G401 (cell line): ENCODE data around the gene ARHGEF6. TPM values are rescaled to one million over a fixed set of nuclear protein-coding genes. Genes with fewer than 3 reads are reported as not detected.
"Not testable (repeated sequence)": the region's sequence is repeated elsewhere in the genome, so short reads cannot be mapped to it uniquely, and the experiment has no call there.

ENCODE experiments used
- DNase-seq: peaks from one replicate; pipeline ENCODE4 v3.0.0-alpha.2; 2015; ENCODE audit warnings: low spot score
- in situ Hi-C: cut with HindIII; loops from 2 replicates; pipeline ENCODE4 v1.10.0; 2016; ENCODE audit warnings: low sequenced_read_pairs, mixed read lengths
- total RNA-seq: library from RNA; depleted of rRNA; stranded (reverse); fragments of >200 nt; shearing (Covaris generic); gene quantifications from 2 replicates; pipeline ENCODE4 v1.2.3, GENCODE V29; 2014

The ARHGEF6 gene
- total RNA-seq, 1 experiment from 2014 or later, result 0.10 TPM

DNA sequence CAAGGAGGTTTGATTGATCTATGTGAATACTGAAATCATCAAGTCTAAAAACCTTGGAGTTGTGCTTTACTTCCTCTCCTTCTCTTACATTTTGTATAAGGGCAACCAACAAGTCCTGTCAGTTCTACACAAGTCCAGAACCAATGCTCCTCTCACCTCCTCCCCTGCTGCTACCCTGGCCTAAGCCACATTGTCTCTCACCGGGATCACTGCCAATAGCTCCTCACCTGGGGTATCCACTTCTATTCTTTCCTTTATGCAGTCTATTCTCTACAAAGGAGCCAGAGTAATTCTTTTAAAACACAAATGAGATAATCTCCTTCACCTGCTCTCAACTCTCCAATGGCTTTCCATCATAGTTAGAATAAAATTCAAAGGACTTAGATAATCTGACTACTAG, 13.3 kb upstream of the ARHGEF6 start:
- in situ Hi-C loops, result no loop called here
- no peak for DNase-seq

DNA sequence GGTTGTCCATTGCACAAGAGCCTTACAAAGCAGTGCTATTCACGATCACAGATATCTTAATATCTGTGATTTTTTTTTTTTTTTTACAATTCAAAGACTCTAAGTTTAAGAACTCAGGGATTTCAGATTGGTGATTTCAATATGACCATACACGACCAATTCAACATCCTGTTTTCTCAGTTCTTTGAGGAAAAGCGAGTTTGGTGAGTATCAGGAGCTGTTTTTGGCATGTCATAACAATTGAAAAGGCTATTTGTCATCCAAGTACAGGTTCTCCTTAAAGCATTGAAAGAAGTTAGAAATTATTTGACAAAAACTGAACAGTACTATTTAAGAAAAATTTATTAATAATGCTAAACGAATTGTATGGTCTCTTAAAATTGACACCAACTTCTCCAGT, 9.1 kb upstream of the ARHGEF6 start:
- in situ Hi-C loops, result no loop called here
- DNase-seq, result no peak

DNA sequence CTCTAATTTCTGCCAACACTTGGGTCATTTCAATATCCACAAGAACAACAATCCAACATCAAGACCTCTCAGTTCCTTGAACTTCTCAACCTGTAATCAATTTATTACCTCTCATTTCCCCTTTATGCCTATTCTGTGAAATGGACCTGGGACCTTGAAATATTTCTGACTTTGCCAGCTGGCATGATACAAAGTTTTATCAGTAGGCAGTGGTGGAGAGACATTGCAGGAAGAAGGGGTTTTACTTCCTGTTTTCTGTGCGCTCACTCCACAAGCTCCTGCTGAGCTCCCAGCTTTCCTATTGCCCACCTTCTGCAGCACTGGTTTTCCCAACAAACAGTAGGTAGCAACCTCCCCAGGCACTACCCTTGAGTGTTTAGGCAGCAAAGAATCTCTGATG, 3.5 kb upstream of the ARHGEF6 start:
- no peak for DNase-seq
- in situ Hi-C loops, result no loop called here

DNA sequence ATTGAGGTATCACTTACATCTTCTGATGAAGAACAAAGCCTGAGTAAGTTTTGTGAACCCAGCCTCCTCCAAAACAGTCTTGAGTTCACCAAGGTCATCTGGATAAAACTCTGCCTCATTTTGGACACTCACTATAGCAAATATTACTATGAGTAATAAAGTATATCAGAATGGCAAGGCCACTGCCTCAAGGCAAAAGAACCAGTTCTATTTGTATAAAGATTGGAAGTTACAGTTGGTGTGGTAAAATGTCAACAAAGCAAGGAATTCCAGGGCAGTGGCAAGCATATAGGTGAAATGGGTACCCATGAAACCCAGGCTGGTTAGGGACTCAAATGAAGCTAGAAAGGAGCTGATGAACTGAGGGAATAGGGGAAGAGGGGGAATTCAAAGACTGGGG, 2.4 kb upstream of the ARHGEF6 start:
- no peak for DNase-seq
- in situ Hi-C loops, result no loop called here

DNA sequence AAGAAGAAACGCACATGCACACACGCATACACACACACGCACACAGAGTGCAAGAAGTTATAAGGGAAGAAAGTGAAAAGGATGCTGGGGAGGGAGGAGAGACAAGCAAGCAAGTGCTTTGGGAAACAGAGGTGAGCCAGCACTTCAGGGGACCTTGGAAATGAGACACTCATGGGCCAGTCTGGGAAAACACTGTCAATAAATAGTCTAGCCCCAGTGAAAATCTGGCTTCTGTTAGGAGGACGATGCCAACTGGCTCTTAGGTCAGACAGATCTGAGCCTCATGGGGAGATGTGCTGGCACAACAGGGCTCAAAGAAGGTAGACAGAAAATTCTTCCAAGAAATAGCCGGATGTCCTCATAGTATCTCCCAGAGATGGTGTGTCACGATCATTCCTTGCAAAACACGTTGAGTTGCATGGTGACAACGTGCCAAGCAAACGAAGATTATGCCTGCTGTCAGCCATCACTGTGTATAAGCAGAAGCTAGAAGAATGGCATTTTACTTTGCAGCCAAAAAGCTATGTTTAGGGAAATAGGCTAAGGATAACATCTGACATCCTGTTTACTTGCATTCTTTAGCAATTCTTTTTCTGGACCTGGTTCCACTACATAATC, 557 bp upstream of the ARHGEF6 start:
- in situ Hi-C loops, result no loop called here
- DNase-seq, result peak; percentile 62

DNA sequence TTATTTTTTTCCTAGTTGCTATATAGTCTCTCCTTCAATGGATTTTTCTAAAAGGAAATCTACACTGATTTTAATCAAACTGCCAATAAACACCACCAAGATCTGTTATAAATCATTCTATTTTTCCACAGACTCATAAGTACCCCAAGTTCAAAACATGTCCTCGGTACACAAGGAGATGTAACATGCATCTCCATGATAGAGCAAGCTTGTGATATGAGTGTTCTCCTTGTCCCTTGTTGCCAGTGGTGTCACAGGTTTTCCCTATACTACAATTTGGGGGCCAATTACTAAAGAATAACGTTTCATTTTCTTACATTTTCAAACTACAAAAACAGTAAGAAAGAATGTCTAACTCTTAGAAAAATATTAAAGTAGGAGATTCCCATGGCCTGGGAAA, 491 bp downstream of the ARHGEF6 start:
- DNase-seq, result no peak
- in situ Hi-C loops, result no loop called here

DNA sequence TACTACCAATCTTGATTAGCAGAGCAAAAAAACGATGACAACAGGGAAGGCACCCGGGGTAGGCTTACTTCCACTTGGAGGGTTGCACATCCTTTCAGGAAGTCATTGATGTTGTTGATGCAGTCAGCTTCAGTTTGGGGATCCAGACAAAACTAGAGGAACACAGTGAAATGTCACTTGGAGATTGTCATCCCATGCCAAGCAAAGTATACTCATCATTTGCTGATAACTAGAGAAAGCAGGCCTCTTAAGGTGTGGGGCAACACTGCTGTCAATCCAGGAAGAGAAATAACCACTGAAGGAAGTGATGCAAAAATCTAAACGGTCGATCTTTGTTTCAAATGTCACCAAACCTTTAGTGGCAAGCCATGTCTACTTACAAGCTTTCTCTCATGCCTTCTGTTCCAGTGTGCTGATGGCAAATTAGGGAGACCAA, 1.4 kb downstream of the ARHGEF6 start:
- in situ Hi-C loops, result no loop called here
- DNase-seq, result no peak

DNA sequence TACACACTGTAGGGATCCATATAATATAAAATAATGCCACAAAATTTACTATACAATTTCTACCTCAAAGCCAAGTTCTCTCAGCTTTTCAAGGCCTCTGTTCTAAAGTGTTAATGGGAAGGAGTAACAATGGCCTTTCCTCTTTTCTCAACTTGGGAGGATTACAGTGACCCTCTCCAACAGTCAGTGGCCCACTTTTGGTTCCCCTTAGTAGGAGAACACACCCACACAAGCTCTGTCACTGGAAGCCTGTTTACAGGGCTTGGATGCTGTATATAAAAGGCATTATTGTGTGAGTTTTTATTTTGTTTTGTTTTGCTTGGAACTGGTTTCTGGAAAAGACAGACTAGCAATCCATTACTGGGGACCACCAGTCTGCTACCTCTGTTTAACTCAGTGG, 1.8 kb downstream of the ARHGEF6 start:
- DNase-seq, result no peak
- in situ Hi-C loops, result no loop called here

DNA sequence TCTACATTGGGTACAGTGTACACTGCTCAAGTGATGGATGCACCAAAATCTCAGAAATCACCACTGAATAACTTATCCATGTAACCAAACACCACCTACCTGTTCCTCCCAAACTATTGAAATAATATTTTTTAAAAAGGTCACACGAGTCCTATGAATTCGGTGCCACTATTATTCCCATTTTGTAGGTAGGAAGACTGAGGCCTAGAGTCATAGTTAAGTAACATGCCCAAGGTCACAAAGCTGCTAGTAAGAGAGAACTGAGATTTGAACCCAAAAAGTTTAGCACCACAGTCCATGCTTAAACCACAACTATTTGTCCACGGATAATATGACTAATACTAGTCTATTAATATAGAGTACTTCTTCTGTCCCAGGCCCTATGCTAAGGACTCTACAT, 2.7 kb downstream of the ARHGEF6 start:
- in situ Hi-C loops, result no loop called here
- no peak for DNase-seq

DNA sequence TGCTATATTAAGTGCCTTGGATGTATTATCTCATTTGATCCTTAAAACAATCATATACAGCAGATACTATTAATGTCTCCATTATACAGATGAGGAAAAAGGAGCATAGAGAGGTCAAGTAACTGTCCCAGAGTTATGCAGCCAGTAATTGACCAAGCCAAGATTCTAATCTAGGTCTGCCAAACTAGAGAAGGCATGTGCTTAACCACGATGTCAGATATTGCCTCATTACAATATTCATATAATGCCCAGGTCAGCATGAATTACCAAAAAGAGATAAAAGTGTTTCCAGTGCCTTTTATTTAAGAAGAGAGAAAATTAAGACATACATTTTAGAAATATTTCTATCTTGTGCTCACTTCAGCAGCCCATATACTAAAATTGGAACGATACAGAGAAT, 7.1 kb downstream of the ARHGEF6 start:
- no peak for DNase-seq

DNA sequence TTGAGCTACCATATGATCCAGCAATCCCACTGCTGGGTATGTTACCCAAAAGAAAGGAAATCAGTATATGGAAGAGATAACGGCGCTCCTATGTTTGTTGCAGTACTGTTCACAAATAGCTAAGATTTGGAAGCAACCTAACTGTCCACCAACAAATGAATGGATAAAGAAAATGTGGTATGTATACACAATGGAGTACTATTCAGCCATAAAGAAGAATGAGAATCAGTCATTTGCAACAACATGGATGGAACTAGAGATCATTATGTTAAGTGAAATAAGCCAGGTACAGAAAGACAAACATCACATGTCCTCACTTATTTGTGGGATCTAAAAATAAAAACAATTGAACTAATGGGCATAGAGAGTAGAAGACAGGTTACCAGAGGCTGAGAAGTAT, 8.9 kb downstream of the ARHGEF6 start:
- in situ Hi-C loops, DNase-seq: not testable (repeated sequence)

More for the DNA sequence above, 7.1 kb downstream of the ARHGEF6 start:
- in situ Hi-C loops, result no loop called here

DNA sequence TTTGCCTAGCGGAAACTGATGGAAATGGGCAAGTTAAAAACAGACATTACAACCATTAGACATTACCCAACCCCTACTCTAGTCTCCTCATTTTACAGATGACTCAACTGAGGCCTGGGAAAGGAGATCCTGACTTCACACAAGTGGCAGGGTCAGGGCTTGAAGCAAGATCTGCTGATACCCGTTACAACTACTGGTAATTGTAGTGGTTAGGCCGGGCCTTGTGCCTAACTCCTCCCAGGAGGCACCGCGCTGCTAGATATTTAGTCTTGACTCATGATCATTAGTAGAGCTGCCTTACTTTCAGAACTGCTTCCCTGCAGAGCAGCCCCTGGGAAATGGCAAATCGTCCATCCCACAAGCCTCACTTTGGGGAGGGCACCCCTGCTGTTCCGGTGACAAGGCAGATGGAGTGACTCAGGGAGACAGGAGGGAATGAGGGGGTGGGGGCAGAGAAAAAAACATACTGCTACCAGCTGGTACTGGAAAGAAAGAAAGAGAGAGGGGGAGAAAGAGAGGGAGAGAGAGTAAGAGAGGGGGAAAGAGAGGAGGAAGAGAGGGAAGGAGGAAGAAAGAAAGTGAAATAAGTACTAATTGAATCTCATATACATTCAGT, 12.2 kb downstream of the ARHGEF6 start:
- no peak for DNase-seq
- in situ Hi-C loops, result no loop called here

DNA sequence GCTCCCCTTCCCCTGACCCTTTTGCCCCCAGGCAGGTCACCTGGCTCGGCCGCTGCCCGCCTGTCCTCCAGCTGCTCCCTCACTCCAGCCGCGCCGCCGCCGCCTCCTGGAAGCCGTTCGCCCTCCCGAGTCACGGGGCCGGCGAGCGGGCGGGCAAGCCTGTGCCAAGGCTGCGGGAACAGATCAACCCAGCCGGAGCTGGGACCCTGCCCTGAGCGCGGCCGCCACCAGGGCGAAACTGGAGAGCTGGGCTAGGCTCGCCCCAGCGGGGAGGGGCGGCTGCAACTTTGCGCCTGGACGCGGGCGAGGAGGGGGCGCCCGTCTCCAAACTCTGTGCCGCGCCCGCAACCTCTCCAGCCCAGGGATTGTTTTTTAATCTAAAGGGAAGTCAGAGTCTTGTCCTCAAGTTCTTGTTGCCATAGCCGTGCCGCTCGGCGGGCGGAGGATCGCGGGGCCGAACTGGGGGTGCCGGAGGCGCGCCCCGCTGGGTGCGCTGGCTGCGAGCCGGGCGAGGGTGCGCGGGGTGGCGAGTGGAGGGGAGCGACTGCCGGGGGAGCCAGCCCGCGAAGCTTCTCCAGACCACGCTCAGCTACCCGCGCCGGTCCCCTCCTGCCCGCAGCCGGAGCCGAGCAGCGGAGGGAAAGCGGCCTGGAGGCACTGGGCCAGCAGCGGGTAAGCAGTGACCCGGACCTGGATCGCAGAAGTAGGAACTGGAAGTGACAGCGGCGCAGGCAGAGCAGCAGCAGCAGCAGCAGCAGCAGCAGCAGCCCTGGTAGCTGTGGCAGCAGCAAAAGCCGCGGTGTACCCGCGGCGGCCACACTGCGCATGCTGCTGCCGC, 13.4 kb downstream of the ARHGEF6 start:
- in situ Hi-C loops, result no loop called here
- DNase-seq, result peak; percentile 43

DNA sequence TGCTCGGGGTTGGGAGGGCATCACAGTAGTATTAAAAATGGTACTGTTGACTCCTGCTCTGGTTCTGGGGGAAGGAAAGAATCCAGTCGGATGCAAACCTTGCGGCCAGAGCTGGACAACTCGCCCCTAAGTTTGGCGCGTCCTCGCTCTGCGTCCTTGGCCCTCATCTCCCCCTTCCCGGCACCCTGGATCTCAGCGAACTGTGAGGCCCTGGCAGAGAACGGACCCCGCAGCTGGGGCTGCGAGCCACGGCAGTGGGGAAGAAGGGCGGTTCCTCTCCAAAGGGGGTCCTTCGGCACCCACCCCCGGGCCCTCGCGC, 14.0 kb downstream of the ARHGEF6 start:
- in situ Hi-C loops, result no loop called here
- DNase-seq, result no peak

DNA sequence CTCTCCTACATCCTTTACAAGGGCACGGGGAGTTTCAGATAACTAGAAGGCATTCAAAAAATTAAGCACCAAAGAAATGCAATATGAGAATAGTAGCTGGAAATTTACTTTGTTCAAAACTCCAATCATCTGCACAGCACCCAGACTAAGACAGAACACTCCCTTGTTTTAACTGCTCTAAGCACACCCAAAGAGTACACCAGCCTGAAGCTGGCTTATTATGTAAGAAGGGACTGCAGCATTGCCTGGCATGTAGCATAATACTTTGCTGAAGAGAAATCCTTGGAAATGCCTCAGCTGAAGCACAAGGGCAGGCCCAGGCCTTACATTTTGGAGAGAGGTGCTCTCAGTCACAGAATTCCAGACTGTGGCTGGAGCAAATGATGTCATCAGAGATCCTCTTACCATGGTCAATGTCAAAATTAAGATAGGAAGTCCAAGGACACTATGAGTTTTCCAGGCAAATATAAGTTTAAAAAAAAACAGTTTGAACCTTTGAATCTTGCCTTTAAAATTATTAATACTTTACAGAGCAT, 14.8 kb downstream of the ARHGEF6 start:
- DNase-seq, result no peak
- in situ Hi-C loops, result no loop called here

DNA sequence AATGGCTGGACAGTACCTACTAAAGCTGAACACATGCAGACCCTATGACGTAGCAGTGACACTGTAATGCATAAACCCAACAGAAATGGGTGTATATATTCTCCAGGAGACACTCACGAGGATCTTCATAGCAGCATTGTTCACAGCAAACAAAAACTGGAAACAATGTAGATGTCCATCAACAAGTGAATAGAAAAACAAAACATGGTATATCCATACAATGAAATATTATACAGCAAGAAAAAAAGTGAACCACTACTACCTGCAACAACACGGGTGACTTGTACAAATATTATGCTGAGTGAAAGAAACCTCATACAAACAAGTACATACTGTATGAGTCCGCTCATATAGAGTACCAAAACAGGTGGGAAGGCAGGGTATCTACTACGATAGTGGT, 16.5 kb downstream of the ARHGEF6 start:
- in situ Hi-C loops, result no loop called here
- no peak for DNase-seq

DNA sequence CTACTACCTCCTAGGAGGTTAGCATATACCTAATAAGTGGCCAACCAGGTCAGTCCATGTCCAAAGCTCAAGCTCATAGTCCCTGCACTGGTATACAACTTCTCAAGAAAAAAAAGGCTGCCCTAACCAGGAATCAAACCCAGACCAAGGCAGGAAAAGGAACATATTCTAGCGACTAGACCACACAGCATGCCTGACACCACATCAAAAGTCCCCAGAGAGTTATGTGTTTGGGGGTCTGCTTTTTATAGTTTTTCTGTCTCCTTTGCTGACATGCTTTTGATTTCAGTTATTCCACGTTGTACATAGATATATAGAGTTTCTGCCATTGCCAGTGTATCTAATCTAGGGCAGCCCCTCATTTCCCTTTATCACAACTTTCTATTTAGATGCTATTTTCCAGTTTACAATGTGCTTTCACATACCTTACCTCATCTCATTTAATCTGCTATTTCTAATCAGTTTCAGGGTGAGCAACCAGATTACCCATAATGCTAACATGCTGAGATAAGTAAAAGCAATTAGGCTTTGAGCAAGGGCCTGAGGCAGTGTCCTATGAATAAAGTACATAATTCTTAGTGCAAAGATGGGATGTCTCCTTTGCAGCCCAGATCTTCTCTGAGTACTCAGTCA, 17.8 kb downstream of the ARHGEF6 start:
- in situ Hi-C loops, result no loop called here
- DNase-seq, result no peak

DNA sequence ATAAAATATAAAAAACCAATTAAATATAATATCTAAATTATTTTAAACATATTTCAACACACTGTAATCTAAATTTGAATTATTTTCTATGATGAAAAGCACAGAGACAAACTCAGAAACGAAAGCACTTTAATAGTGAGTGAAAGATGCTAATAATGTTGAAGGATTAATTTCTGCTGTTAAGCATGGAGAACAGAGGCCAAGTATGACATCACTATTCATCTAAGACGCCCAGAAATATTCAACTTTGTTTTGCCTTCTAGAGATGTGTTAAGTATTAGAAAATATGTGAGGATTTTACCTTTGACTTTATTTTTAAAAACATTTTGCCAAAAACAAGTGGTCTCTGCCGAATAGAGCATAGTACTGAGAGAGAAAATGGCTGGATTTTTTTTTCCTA, 19.3 kb downstream of the ARHGEF6 start:
- in situ Hi-C loops, result no loop called here
- DNase-seq, result no peak

DNA sequence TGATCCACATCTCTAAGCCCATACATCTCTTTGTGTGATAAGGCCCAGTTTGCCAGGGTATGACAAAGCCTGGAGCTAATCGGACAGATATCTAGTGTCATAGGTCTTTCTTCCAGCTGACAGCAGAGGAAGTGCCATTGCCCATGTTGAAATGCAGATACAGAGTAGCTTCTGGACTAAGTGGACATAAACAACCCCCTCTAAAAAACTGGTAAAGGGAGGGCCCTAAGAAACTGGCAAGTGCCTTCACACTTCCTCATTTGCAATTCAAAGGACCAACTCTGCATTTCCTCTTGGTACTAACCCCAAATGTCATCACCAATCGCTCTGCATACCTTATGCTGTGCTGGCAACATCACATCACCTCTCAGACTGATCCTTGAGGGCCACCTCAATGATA, 20.8 kb downstream of the ARHGEF6 start:
- in situ Hi-C loops, result no loop called here
- DNase-seq, result no peak

DNA sequence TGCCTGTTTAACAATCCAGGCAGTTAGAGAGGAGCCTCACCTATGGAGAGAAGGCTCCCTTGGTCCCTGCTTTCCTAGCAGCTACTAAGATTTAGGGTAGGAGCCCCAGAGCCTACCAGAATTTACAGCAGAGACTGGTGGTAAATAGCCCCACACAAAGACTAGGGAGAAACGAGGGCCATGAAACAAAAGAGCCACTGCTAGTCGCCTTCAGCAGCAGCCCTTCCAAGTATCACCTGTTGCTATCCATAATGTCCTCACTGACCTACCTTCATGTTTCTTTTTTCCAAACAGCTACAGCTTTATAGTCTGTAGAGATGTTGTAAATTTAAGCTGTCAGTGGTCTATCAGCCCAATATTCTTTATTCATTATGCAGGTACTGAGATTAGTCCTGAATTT, 25.3 kb downstream of the ARHGEF6 start:
- in situ Hi-C loops, result no loop called here
- no peak for DNase-seq
